IPS-NIHi7 (cell line): ENCODE measurements around the gene CCDC167.
A peak's percentile ranks its signal among the peaks of the same experiment; 100 is the strongest.
"Not testable (repeated sequence)": the region's sequence is repeated elsewhere in the genome, so short reads cannot be mapped to it uniquely, and the experiment has no call there.

Experiments used
- DNase-seq: peaks from one replicate; pipeline ENCODE4 v3.0.0; 2012; ENCODE audit warnings: mixed read lengths; ENCODE audit errors: extremely low spot score

CCDC167 gene

DNA sequence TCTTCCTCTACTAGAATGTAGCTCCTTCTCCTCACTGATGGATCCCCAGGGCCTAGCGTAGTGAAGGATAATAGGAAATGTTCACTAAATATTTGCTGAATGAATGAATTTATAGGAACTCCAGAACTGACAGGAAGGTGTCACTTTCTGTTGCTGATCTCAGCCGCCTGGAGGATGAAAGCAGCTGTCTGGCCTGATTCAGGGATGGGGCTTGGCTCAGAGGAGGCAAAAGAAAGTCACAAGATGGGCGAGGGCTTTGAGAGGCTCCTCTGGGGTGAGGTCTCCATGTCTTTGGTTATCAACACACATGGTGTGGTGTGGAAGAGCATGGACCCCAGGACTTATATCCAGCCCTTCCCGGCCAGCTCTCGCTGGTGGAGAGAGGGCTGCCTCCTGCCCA is 11.5 kb upstream of the CCDC167 start:
- DNase-seq: no peak

GRCh38 chr6:37507690-37508421 is 8.2 kb upstream of the CCDC167 start:
- DNase-seq: no peak

GRCh38 chr6:37507077-37507476 is 7.4 kb upstream of the CCDC167 start:
- peak; percentile 55 for DNase-seq

DNA sequence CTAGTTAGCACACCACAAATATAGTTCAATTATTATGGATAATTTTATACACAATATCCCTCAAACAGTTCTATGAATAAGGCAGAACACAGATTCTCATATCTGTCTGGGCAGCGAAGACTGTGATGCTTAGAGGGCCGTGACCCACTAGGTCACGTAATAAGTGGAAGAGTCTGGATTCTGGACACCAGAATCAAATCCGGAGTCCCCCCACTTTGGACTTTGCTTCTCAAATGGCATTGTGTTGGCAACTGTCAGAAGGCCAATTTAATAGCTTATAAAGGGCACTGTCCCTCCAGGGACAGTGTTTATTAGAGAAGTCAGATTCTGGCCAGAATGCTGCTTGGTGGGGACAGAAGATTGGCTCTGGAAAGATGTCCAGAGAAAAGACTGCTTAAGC is 6.8 kb upstream of the CCDC167 start:
- DNase-seq: no peak

DNA sequence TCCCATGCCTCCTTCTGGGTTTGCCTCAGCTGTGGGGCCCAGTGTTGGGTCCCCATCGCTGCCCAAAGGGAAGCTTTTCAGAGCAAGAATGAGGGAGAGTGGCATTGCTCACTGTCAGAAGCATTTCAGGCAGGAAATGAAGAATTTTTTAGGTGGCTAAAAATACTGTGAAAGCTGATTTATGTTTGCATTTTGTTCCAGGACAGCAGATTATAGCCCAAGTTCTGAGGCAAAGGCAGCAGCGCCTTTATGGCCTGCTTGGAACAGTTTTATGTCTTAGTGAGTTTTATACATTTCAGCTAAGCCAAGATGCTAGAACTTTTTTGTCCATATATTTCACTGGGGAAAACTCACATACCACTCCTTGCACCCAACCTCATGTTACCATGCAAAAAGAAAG is 4.3 kb upstream of the CCDC167 start:
- no peak for DNase-seq

GRCh38 chr6:37503309-37503965 is 3.7 kb upstream of the CCDC167 start:
- DNase-seq: no peak

GRCh38 chr6:37502703-37503291 is 3.1 kb upstream of the CCDC167 start:
- DNase-seq: no peak

- DNase-seq: no peak
Measured at GRCh38 chr6:37501632-37502491, 2.2 kb upstream of the CCDC167 start.

GRCh38 chr6:37500904-37501303 is 1.2 kb upstream of the CCDC167 start:
- DNase-seq: not testable (repeated sequence)

DNA sequence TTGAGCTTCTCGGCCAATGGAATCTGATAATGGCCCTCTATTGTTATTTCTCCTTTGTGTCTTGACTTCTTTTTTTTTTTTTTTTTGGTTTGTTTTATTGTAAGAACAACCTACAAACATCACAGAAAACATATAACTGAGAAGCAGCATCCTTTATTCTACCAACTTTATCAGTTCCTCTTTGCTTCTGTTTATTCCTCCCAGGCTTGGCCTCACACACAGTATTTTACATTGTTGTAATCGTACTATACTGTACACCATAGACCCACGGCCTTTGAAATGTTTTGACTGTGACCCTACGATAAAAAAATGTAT is 558 bp upstream of the CCDC167 start:
- no peak for DNase-seq

GRCh38 chr6:37496951-37497885 is 2.5 kb downstream of the CCDC167 start:
- no peak for DNase-seq

DNA sequence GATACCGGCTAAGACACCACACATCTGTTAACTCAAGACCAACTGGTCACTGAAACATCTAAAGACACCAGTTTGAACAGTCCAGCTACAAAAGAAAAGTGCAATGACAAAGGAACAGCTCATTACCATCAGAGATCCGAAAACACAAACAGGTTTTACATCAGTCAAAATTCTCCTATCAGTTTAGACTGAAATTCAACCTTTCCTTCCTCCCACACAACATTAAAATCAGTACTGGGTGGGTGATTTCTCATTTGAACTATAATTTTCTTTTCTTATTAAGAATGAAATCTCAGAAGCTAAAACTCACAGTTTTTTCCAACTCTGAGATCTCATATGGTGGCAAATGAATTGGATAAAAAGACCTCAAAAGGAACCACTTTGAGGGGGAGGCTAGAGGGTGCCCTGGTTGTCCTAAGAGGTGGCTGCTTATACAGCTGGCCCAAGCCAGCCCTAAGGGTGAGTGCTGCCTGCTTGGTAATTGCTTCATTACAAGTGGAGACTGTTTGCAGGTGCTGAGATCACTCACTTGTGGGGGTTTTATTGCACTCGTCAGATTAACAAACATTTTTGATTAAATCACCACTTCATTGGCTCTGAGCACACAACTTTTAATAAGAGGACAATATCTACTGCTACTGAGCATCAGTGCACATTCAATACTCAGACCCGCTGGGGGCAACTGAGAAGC is 4.3 kb downstream of the CCDC167 start:
- no peak for DNase-seq

DNA sequence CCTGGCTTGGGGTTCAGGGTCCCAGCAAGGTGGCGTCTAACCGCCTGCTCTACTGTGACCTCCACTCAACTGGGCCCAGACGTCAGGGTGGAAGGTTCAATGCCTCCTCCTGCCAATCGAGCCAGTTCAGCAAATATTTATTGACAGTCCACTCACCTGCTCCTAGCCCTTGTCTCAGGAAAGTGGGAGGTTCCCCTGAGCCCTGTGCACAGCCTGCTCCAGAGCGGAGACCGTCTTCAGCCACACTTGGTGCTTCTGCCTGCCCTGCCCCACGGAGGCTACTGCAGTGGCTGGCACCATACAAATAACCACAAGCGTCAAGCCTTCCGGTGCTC is 6.1 kb downstream of the CCDC167 start:
- no peak for DNase-seq

DNA sequence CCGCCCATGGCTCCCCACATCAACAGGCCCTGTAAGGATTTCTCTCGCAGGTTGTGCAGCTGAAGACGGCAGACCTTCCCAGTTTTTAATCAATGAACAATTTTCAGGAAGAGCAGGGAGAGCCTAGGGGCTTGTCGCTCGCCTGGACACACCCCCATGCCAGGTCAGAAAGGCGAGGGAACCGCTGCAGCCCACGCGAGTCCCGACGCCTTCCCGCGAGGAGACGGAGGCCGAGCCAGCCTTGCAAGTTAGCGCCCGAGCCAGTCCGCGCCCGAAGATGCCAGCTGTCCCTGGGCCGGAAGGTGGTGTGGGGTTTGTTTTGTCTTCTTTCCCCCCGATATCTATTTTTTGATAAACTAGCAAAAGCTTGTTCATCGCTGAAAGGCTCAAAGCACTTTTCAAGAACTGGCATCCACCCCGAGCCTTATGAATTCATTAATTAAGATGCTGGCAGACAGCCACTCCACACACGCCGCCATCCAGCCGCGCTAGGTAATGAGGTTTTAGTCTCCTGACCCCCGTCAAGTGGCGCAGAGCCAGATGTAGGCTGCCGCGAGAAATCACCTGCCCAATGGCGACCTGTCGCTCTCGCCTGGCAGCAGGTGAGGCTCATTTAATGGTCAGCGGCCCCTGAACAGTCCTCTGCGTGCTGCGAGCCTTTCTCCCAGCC is 6.6 kb downstream of the CCDC167 start:
- DNase-seq: no peak

DNA sequence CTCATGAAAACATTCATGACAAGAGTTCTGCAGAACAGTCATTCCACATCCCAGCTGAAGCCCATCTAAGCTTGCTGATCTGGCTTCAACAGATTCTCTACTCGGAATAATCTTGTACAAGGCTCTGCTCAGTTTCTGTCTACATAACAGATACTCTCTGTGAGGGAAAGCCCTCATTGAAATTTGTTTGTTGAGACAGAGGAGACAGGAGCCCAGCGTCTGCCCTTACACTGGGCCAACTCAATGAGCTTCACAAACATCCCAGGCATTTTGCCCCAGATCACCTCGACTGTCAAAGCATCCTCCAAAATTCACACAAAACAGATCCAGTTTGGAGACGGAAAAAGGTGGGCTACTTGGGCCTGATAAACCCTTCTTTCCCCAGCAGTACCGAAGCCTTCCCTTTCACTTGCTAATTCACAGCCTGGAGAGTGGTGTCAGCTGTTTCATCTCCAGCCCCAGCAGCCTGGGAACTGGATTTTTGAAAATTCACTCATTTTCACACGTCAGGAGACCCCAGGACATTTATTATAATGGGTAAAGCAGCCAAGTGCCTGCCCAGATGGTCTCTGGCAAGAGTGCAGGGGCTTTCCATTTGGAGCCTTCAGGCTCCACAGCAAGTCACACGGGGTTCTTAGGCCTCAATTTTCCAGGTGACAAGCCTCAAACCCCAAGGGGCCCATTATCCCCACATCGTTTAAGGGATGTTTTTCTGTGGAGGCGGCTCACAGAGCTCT is 7.3 kb downstream of the CCDC167 start:
- DNase-seq: no peak

GRCh38 chr6:37491830-37492208 is 7.9 kb downstream of the CCDC167 start:
- DNase-seq: no peak

DNA sequence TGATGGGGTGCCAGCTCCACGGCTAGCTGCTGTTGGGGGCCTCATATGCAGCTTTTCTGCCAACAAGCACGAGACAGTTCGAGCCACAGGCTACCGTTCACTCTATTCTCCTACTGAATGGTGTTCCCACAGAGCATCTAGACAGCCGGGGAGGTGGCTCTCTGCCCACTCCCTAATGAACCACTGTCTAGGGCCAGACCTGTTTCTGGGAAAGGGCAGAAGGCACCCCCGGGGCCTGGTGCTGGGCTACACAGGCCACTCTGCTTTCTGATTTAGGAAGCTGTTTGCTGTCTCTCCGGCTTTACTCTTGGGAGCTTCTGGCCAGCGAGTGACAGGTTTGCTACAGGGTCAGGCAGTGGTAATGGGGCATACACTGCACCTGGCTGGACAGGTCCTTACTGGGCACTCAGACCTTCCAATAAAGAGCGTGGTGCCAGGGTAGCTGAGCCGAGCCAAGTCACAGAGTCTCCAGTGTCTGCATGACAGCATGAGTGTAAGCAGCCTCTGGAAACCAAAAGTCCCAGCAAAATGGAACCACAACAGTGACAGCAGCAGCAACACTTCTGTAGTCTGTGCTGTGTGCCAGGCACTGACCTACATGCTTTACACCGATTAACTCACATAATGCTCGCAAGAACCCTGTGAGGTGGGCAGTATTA is 8.4 kb downstream of the CCDC167 start:
- no peak for DNase-seq

GRCh38 chr6:37490536-37491170 is 9.0 kb downstream of the CCDC167 start:
- no peak for DNase-seq
